HL-60 (cell line): ENCODE data around the gene ZNF579.
A peak's percentile ranks its signal among the peaks of the same experiment; 100 is the strongest.

ENCODE experiments used
- DNase-seq, 2 experiments: peaks; one replicate each; pipeline ENCODE4 v3.0.0-alpha.2; 2010 to 2020; ENCODE audit warnings: low read depth in 1 of 2, low spot score in 1 of 2
- H3K27ac ChIP-seq: fragments of 250-450 bp; sonication (Bioruptor Pico); replicated peaks from 2 replicates; pipeline ENCODE4 v1.5.1; 2020; ENCODE audit warnings: mild to moderate bottlenecking, moderate library complexity
- H3K27me3 ChIP-seq: fragments of 250-450 bp; sonication (Bioruptor Pico); 2 replicates; pipeline ENCODE4 v1.5.1; 2021; ENCODE audit warnings: mild to moderate bottlenecking, moderate library complexity; ENCODE audit not compliant: insufficient read depth, poor library complexity, severe bottlenecking
- H3K4me3 ChIP-seq: replicated peaks from 2 replicates; pipeline ENCODE4 v1.5.1; 2011; ENCODE audit warnings: mild to moderate bottlenecking, control low read depth, low read length; ENCODE audit not compliant: insufficient read depth
- CTCF ChIP-seq: IDR thresholded peaks from one replicate; pipeline ENCODE4 v1.5.1; 2011; ENCODE audit warnings: low read length, control low read depth, inconsistent platforms; ENCODE audit not compliant: insufficient read depth
- GABPA ChIP-seq: IDR thresholded peaks from 2 replicates; pipeline ENCODE4 v1.6.1; 2012; ENCODE audit warnings: low read depth
- POLR2AphosphoS5 ChIP-seq: IDR thresholded peaks from 2 replicates; pipeline ENCODE4 v1.6.1; 2012; ENCODE audit warnings: low read depth
- REST ChIP-seq: IDR thresholded peaks from 2 replicates; pipeline ENCODE4 v1.6.1; 2012; ENCODE audit warnings: low read depth; ENCODE audit not compliant: insufficient replicate concordance
- SPI1 ChIP-seq: IDR thresholded peaks from 2 replicates; pipeline ENCODE4 v1.6.1; 2012; ENCODE audit warnings: low read depth, mild to moderate bottlenecking, borderline replicate concordance

Gene ZNF579

GRCh38 chr19:55621673-55622231 is 41.1 kb upstream of the ZNF579 start:
- no peak for TF ChIP-seq REST
- no peak for TF ChIP-seq GABPA
- no peak for TF ChIP-seq POLR2AphosphoS5
- TF ChIP-seq SPI1: no peak
- TF ChIP-seq CTCF: no peak
- Histone ChIP-seq H3K27ac (no peak overlapping the region), H3K27me3 (no peaks in the 10 kb centered on the region), H3K4me3 (no peak overlapping the region)
- no peak for DNase-seq

GRCh38 chr19:55621205-55621672 is 40.6 kb upstream of the ZNF579 start:
- peak in 1 of 2 experiments; percentile 64 for DNase-seq

More at GRCh38 chr19:55621205-55621672, 40.6 kb upstream of the ZNF579 start:
- peak overlapping the region; percentile 72 for H3K27ac ChIP-seq
- no peak overlapping the region for H3K4me3 ChIP-seq
- TF ChIP-seq REST: no peak
- TF ChIP-seq POLR2AphosphoS5: no peak
- no peak for TF ChIP-seq SPI1
- no peak for TF ChIP-seq GABPA
- TF ChIP-seq CTCF: no peak
- no peaks in the 10 kb centered on the region for H3K27me3 ChIP-seq
